Measurements from ENCODE around the gene CYB5D1.

Gene CYB5D1

DNA sequence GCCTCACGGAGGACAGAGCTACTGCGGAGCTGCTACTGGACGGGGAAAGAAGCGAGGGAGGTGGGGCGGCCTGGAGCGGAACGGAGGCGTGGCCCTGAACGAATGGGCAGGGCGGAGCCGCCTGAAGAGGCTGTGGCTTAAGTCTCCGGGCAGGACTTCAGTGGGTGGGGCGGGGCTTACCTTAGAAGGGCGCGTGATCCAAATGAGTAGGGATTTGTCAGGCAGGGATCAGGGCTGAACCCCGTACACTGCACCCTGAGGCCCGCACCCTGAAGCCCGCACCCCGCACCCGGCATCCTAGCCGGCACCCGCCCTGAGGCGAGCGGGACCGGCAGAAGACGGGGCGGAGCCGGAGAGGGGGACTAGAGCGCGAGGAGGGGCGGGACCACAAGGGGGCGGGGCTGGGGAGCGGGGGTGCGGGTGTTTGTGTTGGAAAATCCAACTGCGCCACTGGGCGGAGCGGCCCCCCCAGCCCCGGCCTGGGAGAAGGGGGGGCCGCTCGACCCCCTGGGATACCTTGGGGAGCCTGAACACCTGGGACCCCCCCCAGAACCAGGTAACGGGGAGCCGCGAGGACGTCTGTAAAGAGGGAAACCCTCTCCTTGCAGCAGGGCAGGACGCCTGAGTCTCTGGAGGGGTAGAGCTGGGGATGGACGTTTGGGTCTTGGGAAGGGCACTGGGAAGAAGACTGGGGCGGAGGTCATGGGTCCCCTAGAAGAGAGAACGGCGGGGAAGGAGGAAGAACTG lies 23.8 kb upstream of the CYB5D1 start, which contains the start of gene KDM6B:
Gene KDM6B (plus strand): TSS at position 423 of the 747 bp plus-strand sequence. CDS start 11,338 bp downstream, outside the sequence.
- DNase-seq: peak; percentile 64 to 79

DNA sequence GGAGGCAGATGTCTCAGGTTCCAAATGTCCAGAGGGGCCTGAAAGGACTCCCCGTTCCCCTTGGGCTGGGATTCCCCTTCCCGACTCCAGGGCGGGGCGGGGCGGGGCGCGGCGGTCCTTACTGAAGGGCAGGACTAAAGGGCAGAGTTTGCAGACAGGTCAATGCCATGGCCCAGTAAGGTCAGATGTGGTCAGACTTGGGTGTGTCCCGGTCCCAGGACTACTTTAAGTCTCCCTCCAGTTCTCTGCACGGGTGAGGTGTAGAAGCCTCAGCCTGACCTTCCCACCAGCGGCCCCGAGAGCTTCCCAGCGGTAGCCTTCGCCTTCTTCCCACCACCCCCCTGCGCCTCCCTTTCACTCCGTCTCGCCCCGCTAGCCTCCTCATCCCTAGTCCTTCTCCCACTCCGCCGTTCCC lies 23.3 kb upstream of the CYB5D1 start:
- no peak for DNase-seq

DNA sequence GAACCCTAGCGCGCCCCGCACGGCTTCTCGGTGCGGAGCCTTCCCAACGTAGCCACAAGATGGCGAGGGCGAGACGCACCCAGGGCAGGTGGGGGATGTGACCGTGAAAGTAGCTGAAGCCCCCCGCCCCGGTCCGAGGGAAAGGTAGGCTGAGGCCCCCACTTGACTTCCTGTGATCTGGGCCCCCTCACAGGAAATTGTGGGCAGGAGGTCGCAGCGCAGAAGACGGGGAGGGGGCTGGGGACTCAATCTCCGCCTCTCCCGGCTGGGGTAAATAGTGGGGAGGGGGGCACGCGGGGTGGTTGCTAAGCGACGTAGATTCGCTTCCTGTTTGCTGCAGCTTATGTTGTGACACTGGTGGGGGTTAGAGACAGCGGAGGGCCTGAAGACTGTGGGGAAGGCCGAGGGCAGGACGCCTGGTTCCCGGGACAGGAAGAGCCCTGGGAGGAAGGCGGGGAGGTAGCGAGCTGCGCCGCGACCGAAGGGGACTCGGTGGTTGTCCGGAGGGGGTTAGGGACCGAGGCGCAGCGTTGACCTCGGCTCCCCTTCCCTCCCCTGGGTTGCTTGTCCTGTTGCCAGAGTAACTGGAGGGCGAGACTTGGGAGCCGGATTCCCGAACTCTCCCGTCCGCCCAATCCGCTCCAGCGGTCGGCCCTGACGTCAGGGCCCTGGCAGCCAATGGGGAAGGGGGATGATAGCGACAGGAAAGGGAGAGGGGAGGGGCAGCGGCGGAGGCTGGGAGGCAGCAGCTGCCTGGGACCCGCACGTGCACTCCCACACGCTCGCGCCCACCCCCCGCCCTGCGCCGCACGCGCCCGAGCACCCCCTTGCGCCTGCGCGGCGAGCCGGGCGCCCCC lies 22.6 kb upstream of the CYB5D1 start:
- peak; percentile 93 to 97 for DNase-seq

DNA sequence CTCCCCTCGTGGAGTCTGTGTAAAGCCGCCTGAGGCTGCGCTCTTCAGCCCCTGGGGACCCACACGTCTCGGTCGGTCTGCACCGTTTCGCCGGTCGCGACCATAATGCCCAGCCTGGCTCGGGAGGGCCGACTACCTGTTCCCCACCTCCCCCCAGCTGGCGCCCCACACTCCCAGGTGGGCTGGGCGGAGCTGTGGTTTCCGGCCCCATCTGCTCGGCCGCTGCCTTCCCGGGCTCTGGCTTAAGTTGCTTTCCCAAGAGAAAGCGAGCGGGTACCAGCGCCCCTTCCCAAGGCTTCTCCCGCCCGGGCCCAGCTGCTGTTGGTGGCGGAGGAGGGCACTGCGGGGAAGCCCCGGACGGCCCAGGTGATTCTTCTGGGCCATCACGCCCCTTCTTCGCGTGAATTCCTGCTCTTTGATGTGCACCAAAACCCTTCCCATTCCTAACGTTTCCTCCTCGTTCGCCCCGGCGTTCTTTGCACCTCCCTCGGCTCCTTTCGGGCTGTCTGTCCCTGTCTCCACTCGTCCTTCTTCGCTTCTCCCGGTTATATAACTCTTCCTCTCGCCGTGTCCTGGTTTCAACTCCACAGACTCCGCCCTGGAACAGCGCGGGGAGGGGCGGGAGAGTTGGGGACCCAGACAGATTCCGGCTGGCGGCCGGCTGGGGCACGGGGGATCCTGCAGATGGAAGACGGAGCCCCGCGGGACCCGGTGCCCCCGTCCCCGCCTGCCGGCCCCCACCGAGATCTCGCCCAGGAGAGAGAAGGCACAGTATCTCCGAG lies 21.8 kb upstream of the CYB5D1 start:
- DNase-seq: peak in 1 of 2 experiments; percentile 77

DNA sequence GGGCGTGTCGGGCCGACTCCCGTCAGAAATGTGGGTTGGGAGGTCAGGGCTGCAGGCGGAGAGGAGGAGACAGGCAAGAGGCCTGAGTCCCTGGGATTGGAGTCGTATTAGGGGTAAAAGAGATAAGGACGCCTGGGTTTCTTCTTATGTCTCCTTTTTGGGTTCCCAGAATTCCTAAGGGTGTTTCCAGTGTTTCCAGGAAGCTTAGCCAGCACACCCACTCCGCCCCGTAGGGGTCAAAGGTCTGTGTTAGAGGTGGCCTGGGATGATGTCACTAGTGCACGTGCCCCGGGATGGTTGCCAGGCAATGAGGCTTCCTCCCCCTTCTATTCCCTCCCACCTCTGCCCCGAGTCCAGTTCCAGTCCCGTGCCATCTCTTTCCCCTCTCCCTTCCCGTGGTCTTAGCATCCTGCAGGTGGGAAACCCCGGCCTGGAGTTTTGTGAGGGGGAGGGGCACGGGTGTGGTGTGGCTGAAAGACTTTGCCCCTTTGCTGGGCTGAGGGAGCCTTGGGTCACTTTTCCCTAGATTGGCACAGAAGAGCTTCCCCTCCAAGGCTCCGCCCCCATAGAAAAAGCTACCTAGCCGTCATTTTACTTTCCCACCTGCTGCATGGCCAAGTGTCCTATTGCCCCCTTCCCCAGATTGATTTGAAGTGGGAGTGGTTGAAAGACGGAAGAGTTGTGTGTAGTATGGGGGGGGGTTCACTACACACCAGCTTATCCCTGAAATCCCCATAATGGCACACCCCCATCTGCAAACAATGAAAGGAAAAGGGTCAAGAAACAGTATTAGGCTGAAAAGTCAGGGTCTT lies 21.0 kb upstream of the CYB5D1 start:
- peak; percentile 95 to 96 for DNase-seq

DNA sequence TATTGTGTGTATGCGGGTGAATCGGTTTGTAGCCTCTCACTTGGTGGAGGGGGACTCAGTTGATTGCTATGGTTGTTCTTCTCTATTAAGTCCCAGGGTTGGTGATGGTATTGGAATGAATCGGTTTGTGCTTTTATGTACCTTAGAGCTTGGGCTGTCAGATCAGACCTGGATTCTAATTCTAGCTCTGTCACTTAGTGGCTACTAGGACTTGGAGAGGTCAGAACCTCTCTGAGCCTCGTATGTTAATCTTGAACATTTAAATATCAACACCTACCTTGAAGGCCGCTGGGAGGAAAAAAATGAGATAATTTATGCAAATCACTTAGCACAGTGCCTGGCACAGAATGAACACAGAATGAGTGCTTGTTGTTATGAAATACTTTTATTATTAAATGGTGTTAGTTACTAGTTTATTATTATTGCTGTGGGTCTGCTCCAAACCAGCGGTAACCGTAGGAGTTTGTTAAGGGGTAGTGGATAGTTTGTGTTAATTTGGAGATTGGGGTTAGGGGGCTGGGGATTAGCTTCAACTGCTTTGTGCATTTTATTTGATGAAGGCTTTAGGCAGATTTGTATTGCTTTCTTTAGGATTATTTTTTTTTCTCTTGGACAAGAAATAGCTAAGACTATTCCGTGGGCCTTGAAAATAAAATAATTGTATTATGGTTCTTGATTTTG lies 20.3 kb upstream of the CYB5D1 start:
- peak in 1 of 2 experiments; percentile 21 for DNase-seq

DNA sequence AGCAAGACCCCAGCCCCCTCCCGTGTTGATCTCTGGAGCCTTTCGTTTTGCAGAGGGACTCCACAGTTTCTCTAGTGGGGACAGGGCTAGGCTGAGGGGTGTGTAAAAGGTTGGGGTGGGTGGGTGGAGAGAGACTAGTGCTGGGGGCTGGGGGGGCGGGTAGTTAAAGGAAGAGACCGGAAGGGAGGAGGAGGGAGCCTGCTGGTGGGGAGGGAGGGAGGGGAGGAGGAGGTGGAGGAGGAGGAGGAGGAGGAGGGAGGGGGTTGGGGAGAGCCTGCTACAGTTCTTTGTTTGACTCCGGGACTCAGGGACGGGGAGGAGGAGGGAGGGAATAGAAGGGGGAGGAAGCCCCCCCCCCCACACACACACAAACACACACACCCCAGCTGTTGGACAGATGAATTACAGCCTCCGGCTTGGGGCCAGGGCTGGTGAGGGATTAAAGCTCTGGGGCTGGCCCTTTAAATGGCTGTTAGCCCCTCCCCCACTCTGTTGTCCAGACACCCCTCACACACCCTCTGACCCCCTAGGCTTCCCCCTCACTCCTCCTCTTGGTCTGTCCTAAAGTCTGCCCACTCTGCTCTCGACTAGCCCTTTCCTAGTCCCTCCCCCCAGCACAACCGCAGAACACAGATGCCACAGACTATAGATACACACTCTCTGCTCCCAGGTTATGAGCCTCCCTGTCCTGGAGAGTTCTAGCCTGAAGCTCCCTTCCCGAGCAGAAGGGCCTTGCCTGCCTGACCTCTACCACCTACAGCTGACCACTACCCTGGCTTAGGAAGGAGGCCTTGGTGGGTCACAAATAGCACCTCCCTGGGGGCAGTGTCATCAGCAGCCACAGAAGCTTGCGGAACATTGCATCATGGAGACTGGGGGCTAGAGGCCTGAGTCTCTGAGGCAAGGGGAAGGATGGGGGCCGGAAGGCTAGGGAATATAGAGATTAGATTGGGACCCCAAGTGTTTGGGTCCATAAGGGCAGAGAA lies 19.4 kb upstream of the CYB5D1 start:
- DNase-seq: peak in 1 of 2 experiments; percentile 51

DNA sequence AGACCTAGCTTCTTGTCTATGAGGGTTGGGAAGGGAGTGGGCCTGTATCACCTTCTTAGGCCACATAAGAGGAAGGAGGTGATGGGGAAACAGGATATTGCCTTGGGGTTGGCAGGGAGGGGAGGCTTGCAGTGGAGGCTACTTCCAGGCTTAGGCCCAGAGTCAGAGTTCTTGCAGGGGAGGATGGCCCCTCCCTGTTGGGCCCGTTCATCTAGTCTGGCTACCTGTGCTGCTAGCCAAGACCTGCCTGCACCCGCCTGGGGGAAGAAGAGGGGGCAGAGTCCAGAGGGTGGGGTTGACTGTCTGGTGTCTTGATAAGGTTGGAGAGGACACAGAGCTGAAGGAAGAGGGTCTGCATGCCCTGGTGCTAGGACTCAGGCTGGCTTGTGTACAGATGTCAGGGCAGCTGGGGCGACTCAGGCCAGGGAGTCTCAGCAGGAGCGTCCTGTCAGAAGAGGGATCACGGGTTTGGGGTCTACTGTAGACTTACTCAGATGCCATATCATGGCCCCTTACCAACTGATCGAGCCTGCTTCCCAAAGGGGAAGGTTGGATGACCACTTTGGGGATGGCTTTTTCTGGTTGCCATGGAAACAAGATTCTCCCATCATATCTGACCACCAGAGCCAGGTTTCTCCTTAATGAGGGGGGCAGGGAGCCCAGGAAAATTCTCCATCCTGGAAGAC lies 18.5 kb upstream of the CYB5D1 start:
- no peak for DNase-seq

DNA sequence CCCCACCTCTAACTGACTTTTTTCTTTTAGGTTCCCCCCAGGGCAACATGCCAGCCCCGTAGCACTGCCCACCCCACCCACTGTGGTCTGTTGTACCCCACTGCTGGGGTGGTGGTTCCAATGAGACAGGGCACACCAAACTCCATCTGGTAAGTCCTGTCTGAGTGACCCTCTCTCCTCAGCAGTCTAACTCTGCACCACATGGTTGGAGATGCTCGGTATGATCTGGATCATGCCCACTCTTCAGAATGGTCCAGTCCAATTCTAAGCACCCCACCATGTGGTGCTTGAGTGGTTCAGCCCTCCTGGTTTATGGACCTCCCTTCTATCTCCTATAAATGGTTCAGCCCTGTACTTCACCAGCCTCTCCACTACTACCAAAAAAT lies 17.9 kb upstream of the CYB5D1 start:
- DNase-seq: peak in 1 of 2 experiments; percentile 19

DNA sequence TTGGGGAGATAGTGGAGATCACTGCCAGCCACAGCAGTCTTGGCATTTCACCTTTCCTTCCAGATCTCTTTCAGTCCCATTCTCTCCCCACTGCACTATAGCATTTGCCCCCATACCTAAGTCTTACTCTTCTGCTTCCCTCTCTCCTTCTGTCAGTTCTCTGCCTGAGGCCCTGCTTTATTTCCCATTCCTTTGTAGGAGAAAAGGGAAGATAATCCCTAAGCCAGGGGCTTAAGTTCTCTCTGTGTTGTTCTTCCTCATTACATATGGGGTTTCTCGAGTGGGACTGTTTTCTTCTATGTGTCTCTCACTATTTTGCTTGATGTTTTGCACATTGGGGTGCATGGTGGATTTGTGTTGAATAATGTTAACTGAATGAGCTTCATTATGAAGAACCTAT lies 17.4 kb upstream of the CYB5D1 start:
- DNase-seq: no peak

DNA sequence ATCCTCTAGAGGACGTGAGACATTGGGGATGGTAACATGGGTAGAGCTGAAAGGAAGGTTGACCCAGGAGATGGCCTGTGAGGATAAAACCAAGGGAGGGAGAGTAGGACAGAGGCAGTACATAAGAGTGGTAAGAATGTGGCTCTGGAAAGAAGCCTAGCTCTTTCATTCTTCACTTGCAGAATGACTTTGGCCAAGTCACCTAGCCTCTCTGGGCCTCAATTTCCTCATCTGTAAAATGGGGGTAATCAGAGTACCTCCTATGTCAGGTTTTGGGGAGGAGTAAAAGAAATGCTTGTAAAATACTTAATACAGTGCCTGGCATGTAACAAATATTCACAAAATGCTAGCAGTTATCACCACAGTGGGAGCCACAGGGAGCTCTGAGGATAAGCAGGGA lies 16.9 kb upstream of the CYB5D1 start:
- no peak for DNase-seq

DNA sequence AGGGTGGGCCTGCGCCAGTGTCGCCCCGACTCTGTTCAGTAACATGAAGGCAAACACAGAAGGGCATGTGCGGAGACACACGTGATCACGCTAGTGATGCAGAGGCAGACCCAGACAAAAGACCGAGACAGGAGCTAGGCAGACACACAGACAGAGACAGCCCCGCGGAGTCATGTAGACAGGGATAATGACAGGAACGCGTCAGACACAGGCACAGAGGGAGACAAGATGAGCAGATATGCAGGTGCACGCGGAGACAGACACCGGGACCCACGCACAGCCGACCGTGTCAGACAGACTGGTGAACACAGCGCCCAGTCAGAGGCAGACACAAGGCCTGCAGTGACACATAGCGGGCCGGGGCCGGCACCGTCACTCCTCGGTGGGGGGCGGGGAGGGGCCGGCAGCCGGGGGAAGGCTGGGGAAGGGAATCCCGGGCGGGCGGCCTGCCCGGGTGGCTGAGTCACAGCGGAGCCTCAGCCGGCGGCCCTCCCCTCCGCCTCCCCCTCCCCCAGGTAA lies 16.3 kb upstream of the CYB5D1 start:
- DNase-seq: peak in 1 of 2 experiments; percentile 74

DNA sequence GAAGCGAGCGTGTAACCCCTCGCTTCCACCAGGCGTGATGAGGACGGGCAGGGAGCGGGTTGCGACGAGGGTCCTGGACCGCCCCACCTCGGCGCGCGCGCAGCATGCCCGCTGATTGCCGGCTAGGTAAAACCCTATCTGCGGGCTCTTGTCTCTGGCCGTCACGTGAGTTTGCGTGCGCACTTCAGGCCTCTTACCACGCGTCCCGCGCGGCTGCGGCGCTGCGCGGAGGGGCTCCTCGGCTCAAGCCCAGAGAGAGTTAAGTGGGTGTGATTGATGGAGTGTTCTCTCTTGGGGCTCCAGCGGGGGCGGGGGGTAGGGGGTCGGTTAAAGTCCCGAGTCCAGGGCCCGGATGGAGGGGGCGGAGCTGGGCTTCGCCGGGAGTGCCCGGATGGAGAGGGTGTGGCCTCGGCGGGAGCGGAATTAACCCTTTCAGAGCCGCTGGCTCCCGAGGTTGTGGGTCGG lies 15.9 kb upstream of the CYB5D1 start:
- peak; percentile 75 to 94 for DNase-seq

DNA sequence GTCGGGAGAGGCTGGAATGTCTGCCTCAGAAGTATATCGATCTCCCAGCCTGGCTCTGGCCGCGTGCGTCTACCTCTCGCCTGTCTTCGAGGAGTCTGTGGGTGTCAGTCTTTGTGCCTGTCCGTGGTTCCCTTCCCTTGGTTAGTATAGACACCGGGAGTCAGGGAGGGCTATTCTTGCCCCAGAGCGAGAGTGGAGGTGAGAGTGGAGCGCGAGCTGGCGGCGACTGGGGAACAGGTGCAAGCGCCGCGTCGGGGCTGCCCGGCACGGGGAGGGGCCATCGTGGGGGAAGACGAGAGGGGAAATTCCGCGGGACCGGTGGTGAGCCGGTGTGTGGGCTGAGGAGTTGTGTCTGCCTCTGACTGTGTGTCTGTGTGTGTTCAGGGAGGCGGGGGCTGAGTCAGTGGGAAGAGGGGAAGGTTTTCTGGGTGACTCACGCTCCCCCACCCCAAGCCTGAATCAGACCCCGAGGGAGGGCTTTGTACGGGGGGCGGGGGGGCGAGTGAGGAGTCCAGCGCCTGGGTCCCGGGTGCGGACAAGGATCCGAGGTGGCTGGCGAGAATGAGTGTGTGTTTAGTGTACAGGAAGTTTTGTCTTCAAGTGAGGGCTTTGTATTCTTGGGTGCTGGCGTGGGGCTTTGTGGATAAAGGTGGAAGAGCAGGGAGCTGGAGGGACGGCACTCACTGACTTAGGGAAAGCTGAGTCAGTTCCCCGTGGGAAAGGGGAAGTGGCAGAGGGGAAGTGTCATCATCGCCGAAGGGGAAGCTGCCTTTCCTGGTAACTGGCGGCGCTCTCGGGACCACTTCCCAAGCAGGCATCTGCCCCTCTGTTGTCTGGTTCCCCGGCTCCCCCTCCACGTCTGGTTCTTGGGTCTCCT lies 15.2 kb upstream of the CYB5D1 start:
- peak in 1 of 2 experiments; percentile 55 for DNase-seq

DNA sequence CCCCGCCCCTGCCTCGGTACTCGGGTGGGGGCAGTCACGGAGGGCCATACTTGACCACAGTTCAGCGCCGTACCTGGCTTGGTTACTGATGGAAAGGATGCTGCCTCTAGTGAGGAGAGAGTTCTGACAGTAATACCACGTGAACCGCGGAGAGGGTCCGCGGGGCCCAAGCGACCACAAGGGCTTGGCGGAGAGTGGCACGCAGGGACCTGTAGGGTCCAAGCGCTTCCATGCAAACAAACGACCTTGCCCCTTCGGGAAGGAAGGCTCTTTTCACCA lies 14.6 kb upstream of the CYB5D1 start:
- DNase-seq: no peak

DNA sequence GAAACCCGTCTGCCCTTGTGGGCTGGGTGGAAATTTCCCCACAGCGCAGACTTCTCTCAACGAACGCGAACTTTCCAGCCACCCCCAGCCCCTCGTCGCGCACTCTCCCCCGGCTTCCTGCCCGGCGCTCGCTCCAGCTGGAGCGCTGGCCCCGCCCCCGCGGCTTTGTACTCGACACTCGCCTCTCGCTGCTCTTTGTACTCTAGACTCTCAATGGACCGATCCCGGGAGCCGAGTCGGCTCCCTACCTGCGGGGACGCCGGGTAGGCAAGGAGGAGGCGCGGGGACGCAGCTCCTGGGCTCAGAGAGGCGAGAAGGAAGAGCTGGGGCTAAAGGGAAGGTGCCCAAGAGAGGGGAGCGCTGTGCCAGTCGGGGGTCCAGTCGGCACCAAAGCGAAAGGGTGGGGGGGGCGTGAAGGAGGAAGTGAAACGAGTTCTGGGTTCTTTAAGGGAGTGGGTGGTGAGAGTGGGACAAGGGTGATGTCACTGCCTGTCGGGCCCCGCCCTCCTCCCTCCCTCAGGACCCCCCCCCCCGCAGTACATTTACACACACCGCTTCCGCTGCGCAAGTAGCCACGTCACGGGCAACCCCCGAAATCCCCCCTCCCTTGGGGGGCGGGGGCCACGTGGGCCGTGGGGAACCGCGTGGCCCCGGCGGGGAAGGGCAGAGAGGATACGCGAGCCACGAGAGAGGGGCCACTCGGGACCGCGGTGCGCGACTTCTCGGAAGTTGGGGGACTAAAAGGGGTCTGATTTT lies 14.1 kb upstream of the CYB5D1 start:
- DNase-seq: peak in 1 of 2 experiments; percentile 79

DNA sequence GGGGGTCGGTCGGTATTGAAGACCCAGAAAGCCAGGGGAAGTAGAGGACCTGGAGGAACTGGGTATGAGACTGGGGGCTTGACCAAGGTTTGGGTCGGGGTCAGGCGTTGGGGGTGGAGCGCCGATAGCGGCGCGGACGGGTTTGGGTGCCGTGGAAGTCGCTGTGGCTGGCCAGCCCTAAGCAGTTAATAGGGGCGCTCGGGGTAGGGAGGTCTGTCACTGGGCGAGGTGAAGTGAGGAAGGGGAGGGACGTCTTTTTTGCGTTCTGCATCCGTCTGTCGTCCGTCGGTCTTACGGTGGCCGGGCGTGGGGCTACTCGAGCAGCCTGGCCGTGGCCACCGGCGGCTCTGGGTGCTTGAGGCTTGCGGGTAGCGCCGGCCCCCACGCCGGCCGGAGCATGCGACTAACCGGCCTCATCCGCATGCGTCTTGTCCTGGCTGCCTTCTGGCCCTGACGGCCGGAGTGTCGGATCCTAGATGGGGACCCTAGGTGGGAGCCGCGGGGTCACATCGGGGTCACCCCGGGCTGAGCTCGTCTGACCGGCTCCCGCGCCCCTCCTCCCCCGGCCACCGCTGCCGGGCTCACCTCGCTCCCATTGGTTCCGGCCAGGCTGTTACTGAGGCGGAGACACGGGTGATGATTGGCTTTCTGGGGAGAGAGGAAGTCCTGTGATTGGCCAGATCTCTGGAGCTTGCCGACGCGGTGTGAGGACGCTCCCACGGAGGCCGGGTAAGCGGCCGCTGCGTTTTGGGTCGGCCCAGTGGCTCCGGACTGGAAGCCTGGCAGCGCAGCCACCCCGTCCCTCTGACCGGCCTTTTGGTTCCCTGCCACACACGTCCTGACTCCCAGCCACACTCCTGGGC lies 13.3 kb upstream of the CYB5D1 start:
- DNase-seq: peak; percentile 86 to 91
